ENCODE results near the gene EEIG1. TPM values are rescaled to one million over a fixed set of nuclear protein-coding genes. Genes with fewer than 3 reads are reported as not detected.

Gene EEIG1
- total RNA-seq, 1 donor: 49.1 TPM

DNA sequence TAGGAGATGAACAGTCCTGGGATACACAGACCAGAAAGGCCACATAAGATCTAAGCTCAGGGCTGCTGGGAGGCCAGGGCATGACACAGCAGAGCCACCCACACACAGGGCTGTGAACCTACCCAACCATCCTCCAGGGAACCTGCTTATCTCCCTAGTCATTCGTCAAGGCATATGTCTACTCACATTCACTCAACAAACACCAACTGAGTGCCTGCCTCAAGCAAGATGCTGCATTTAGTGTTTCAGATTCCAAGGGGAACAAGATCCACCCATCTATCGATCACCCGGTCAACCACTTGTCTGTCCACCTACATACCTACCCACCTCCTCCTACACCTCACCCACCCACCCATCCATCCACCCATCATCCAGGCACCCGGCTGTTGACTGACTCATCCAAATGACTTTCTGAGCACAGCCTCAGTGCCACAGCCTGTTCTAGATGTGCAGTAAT lies 45.0 kb downstream of the EEIG1 start:
- Histone ChIP-seq H3K4me1 (ENCODE audit: insufficient read depth, low read length) (peaks cover 38% of the 10 kb centered on the region), H3K4me3 (ENCODE audit: low read length) (no peak overlapping the region), H3K27me3 (ENCODE audit: insufficient read depth, low read length) (no peaks in the 10 kb centered on the region), H3K9me3 (ENCODE audit: low read depth, low read length) (no peaks in the 10 kb centered on the region)

GRCh38 chr9:127934986-127935385 lies 45.8 kb downstream of the EEIG1 start:
- Histone ChIP-seq H3K4me3 (ENCODE audit: low read length) (no peak overlapping the region), H3K9me3 (ENCODE audit: low read depth, low read length) (no peaks in the 10 kb centered on the region), H3K4me1 (ENCODE audit: insufficient read depth, low read length) (peaks cover 46% of the 10 kb centered on the region), H3K27me3 (ENCODE audit: insufficient read depth, low read length) (peaks cover 3% of the 10 kb centered on the region)

DNA sequence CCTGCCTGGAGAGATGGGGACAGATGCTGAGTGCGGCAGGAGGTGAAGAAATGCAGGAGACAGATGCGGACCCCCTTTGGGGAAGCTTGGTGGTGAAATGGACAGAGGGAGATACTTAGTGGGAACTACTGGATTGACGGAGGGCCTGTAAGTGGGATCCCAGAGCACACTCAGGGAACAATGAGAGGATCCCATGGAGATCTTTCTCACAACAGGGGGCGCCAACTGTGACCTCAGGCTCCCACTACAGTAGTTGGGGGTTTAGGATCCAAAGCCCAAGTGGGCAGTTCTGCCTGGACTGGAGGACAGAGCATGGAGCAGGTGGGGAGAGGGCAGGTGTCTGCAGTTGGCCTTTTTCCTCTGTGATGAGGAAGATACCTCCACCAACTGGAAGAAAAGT lies 46.5 kb downstream of the EEIG1 start:
- H3K4me3 ChIP-seq (ENCODE audit: low read length): no peak overlapping the region
- peaks cover 47% of the 10 kb centered on the region for H3K4me1 ChIP-seq (ENCODE audit: insufficient read depth, low read length)
- peaks cover 10% of the 10 kb centered on the region for H3K27me3 ChIP-seq (ENCODE audit: insufficient read depth, low read length)
- H3K9me3 ChIP-seq (ENCODE audit: low read depth, low read length): no peaks in the 10 kb centered on the region

- Histone ChIP-seq H3K4me1 (ENCODE audit: insufficient read depth, low read length) (peaks cover 46% of the 10 kb centered on the region), H3K9me3 (ENCODE audit: low read depth, low read length) (no peaks in the 10 kb centered on the region), H3K27me3 (ENCODE audit: insufficient read depth, low read length) (peaks cover 34% of the 10 kb centered on the region), H3K4me3 (ENCODE audit: low read length) (peak overlapping the region; percentile 33)
Measured at GRCh38 chr9:127931092-127931881, 49.5 kb downstream of the EEIG1 start.

Other genes starting within 250 kb of the EEIG1 start
- gene TOR2A, start 245.7 kb downstream of the EEIG1 start, total RNA-seq: 13.4 TPM
- 12.6 TPM for gene SH2D3C, start 202.3 kb downstream of the EEIG1 start, total RNA-seq
- 77.8 TPM for gene CDK9, start 195.0 kb downstream of the EEIG1 start, total RNA-seq
- gene FPGS, start 178.1 kb downstream of the EEIG1 start, total RNA-seq: 44.4 TPM
- gene ENG, start 126.3 kb downstream of the EEIG1 start, total RNA-seq: 3.8 TPM
- gene AK1, start 103.3 kb downstream of the EEIG1 start, total RNA-seq: 3.7 TPM
- gene ST6GALNAC6, start 81.4 kb downstream of the EEIG1 start, total RNA-seq: 35.8 TPM
- 22.7 TPM for gene ST6GALNAC4, start 63.9 kb downstream of the EEIG1 start, total RNA-seq
- gene PIP5KL1, start 50.2 kb downstream of the EEIG1 start, total RNA-seq: 0.42 TPM
- gene DPM2, start 43.1 kb downstream of the EEIG1 start, total RNA-seq: 12.7 TPM
- 14.0 TPM for gene NAIF1, start 86.3 kb upstream of the EEIG1 start, total RNA-seq
- 30.6 TPM for gene SLC25A25, start 87.2 kb upstream of the EEIG1 start, total RNA-seq
- gene PTGES2, start 146.7 kb upstream of the EEIG1 start, total RNA-seq: 23.7 TPM
- gene LCN2, start 168.5 kb upstream of the EEIG1 start, total RNA-seq: 4.7 TPM
- 78.1 TPM for gene BBLN, start 179.3 kb upstream of the EEIG1 start, total RNA-seq
- gene CIZ1, start 210.6 kb upstream of the EEIG1 start, total RNA-seq: 26.0 TPM
- 1.4 TPM for gene DNM1, start 222.4 kb upstream of the EEIG1 start, total RNA-seq